Stimulated activated CD4-positive, alpha-beta T cell treated with anti-CD3 and anti-CD28 coated beads, Interleukin-12 subunit alpha, Interleukin-12 subunit beta, amount 100 ng/mL, for 24 hours (primary cell): ENCODE data around the gene HPCA.

Experiments used
- DNase-seq, 2 experiments: peaks; one replicate each; pipeline ENCODE4 v3.0.0-alpha.2; 2020; ENCODE audit warnings: low read depth in 2 of 2

HPCA gene

DNA sequence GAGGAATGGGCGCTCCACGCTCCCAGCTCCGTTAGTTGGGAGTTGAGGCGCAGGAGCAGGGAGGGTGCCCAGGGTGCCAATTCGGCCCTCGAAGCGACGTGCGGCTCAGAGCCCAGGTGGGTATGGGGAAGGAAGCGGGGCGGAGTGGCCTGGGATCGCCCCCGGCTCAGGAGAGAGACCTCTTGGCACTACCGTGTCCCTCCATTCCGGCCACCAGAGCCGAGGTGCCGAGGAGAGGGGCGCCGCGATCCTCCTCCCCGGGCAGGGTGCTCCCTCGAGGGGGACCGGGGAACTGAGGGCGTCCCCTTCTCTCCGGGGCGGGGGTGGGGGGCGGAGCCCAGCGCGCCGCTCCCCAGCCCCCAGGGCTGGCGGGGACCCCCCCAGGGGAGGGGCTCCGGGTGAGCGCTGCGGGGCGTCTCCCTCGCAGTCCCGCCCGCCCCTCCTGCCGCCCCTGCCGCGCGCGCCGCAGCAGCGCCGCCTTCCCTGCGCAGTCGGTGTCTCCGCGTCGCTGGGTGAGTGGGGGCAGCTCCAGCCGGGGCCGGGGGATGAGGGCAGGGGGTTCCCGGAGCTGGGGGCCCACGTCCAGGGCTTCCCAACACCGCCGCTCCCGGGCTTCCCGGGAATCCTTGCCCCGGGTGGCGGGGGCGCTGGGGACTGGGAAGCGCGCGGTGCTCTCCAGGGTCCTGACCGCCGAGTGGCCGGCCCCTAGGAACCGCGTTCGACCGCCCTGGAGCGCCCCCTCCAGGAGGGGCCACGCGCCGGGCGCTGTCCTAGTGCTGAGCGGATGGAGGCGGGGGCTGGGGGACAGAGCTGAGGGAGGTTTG, at the start of gene HPCA:
Gene HPCA (plus strand): TSS at position 488 of the 824 bp plus-strand sequence. CDS start 2,408 bp downstream, outside the sequence.
- DNase-seq, result peak in 1 of 2 experiments; percentile 21

GRCh38 chr1:32848354-32849063, 37.8 kb upstream of the HPCA start:
- DNase-seq, result no peak

DNA sequence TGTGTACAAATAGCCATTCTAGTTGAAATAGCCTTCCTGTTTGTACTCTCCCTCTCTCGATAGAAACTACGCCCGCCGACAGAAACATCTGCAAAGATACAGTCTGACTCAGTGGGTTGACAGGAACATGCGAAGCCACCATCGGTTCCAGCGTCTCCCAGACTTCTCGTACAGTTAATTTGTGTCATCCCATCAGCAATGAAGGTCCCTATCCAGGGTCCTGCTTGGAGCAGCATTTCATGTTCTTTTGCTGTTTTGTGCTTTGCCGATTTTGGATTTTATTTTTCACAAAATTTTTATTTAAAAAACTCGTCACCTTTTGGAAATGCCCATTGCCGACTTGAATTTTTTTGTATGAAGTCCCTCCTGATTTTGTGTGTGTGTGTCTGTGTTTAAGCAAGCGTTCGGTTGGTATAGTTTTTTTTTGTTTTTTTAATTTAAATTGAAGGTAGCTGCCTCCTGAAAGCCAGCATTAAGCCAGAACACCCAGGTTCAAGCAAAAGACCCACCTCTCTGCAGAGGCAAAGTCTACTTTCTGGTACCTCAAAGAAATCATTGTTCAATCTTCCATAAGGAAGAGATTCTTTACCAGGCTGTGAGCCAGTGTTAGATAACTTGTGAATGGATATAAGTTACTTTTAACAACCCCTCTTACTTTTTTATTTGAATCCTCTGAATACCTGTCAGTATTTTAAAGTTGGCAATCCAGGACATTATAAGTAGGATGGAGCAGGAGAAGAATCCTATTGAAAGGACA, 30.3 kb upstream of the HPCA start:
- DNase-seq, result no peak

DNA sequence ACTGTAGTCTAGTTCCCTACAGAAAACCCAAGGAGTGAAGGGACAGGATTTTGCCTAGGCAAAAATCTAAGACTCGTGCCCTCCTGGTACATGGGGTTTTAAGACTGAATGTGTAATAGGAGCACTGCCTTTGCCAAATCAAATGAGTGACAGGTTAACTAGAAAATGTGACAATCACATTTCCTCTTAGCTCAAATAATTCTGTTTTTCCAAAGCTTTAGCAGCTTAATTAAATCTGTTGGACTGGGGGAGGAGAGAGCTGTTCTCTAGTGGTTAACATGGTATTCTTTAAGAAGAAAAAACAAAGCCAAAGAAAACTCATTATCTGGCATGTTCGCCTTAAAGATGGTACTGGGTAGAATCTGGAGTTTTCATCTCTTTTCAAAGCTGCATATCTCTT, 28.2 kb upstream of the HPCA start:
- no peak for DNase-seq

DNA sequence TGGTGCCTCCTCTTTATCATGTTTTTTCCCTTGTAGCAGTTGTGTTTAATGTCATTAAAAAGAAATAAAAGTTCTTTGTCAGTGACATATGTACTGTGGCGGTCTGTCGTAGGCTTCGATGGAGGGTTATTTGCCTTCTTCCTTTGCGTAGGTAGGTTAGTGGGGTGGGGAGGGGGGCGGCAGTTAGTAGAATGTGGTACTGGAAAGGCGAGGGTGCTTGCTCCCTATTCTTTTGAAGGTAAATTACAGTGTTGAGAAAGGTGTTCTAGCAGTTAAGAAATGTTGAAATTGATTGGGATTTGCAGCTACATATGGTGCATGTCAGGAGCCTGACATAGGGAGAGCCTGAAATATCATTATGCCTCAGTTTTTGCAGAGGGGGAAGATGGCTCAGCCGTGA, 27.5 kb upstream of the HPCA start:
- DNase-seq, result no peak

DNA sequence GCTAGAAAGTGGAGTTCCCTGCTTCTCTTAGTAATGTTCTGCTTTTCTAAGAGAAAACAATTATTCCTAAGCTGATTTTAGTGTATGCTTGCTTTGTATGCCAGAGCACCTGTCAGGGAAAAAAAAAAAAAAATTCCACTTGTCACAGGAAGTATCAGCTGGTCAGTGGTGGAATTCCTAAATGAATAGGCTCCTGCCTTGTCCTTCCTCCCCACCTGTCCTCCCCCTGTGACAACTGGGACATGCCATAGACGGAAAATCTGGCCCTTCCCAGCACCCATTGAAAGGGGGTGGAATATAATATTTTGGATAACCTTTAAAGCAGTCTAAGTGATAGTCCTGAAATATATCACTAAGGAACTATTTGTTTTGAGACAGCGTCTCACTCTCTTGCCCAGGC, 26.4 kb upstream of the HPCA start:
- DNase-seq, result no peak

DNA sequence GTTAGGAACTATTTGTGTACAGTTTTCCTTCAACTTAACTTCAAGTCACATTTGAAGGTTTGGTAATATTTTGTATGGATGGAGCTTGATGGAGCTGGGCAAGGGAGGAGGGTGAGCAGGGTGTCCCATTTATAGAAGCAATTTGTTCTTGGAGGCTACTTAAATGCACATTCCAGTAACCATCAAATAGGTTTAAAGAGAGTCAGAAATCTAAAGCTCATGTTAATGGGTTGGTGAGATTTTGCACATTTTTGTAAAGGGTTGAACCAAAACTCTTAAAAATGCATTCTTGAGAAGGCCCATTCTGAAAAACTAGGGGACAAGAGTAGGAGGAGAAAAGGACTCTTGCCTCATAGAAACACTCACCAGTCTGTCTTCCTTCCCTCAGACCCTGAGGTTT, 25.7 kb upstream of the HPCA start:
- no peak for DNase-seq

DNA sequence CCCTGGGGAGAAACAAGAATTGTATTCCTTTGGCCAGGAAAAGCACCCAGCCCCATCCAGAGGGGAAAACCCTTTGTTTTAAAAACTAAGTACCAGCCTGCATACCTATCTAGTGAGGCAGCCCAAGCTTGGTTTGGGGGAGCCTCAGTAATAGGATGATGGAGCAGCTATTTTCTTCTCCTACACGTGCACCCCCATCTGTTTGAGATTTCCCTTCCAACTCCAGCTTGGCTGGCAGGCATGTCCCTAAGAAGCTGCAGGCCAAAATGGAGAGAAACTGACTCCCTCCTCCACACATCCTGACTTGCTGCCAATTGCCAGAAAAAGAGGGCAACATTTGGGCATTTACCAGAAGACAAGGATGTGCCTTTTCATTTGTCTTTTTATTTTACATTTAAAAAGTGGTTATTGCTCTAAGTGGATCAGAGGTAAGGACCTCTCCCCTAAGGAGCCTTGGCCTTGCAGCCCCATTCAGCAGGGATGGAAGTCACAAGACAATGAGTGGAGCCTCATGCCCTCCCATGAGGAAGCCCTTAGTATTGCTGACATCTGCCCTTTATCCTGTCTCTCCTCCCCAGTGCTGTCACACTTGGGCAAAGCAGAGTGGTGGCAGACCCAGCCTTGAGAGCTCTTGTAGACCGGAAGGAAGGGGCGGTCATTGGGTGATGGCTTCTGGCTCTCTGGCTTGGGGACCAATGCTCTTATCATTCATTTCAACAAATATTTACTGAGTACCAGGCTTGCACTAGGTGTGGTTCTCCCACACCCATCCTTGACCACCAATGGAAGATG, 24.2 kb upstream of the HPCA start:
- no peak for DNase-seq

DNA sequence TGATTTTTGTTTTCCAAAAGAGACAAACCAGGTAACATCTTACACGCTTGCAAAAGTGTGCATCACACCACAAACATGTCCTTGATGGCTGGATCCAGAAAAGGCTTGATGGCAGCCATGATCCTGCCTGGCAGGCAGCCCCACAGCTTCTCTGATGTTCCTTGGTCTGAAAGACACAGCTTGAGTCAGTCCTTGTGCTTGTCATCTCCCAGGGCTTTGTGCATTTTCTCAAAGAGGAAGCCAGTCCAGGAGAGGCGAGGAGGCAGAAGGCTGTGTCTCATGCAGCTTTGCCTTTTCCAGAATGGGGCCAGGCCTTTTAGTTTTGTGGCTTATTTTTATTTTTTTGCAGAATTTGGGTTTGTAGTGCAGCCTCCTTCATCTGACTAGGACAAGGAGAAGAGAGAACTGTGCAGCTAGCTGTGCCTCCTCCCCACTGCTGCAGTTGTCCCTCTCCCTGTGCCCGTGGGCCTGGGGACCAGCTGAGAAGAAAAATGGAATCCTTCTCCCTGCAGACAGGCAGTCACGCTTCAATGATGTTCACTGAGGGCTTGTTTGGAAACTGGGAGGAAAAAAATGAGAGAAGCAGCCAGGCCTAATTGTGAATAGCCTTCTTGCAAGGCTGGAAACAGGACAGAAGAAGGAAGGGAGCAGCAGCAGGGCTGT, 22.9 kb upstream of the HPCA start:
- no peak for DNase-seq

DNA sequence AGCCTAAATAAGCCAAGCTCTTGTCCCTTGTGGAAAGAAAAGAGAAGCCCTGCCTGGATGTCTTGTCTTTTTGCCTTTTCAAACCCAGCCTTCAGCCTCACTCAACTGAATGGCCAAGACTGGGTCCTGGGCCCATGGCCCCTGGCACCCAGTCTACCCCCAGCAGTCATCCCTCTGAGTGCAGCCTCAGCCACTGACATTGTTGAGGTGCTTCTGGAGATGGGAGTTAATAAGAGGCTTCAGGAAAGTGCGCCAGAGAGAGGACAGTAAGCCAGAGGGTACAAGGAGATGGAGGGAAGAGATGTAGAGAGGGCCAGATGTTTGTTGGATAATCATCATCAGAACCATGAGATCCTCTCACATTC, 22.4 kb upstream of the HPCA start:
- DNase-seq, result no peak

GRCh38 chr1:32864375-32865019, 21.8 kb upstream of the HPCA start:
- DNase-seq, result no peak

DNA sequence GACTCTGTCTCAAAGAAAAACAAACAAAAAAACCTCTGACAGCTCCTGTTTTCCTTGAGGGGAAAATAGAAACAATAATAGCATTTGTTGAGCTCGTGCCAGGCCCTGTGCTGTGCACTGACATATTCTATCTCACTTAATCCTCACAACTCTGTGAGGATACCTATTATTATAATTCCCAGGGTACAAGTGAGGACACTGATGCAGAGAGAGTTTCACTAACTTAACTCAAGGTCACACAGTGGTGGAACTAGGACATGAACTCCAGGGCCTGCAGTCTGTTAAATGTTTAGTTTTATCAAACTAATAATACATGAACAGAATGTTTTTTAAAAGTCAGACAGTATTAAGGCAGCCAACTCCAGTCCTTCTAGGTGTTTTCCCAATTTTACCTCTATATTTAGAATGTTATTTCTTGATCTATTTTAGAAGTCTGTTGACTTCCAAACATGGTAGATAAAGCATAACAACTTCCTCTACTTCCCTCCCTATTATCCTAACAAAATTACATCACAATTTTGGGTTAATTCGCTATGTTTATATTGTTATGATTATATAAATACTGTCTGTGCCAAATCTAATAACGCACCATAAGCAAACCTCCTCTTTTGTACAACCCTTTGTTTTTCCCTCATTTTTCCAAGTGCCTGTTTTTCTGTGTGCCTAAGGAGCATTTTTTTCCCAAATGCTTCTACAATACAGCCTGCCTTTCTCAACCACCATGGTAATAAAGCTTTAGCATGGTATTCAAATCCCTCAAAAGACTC, 20.5 kb upstream of the HPCA start:
- no peak for DNase-seq

DNA sequence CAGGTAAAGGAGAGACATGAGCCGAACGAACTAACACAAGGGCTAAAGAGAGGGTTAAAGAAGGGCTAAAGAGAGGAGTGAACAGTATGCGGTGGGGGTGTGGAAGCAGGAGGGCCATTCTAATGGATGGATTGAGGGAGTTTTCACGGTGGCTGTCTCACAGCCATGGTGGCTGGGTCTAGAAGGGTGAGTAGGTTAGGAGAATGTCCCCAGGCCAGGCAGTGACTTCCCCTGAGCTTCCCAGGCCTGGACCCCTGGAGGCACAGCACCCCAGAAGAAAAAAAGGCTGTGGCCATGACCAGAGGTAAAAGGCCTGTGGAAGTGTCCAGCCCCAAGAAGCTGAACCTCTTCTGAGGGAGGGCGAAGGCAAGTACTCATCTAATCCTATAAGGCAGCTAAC, 19.1 kb upstream of the HPCA start:
- no peak for DNase-seq

DNA sequence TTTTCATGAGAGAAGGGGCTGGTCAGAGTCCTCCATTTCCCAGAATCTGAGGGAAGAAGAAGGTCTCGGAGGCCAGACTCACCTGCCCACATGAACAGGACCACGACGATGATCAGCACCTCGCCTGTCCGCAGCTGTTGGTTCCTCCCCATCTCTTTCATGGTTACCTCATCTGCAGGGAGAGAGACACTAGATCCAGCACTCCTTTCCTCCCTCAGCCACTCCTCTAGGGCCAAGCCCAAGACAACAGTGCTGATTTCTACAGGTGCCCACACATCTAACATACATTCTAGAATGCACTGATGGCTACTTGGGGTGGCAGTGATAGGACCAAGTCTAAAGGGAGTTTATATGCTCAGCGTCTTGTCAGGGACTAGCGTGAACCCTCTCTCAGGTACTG, 18.6 kb upstream of the HPCA start:
- no peak for DNase-seq

DNA sequence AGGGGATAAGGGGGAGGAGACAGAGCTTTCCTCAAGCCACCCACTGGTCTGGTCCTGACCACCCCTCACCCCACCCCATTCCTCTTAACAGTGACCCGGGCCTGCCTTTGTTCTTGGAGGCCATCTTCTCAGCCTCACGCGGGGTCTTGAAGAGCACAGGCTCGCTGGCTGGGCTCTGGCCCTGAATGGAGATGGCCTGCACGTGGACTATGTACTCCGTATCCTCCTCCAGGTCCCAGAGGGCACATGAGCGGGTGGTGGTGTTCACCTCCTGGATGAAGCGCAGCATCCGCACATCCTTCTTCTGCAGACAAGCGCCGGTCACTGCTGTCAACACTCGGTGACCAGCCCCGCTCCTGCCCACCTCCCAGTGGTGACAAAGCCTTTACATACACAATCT, 18.2 kb upstream of the HPCA start:
- DNase-seq, result no peak

GRCh38 chr1:32868806-32869455, 17.4 kb upstream of the HPCA start:
- DNase-seq, result no peak

DNA sequence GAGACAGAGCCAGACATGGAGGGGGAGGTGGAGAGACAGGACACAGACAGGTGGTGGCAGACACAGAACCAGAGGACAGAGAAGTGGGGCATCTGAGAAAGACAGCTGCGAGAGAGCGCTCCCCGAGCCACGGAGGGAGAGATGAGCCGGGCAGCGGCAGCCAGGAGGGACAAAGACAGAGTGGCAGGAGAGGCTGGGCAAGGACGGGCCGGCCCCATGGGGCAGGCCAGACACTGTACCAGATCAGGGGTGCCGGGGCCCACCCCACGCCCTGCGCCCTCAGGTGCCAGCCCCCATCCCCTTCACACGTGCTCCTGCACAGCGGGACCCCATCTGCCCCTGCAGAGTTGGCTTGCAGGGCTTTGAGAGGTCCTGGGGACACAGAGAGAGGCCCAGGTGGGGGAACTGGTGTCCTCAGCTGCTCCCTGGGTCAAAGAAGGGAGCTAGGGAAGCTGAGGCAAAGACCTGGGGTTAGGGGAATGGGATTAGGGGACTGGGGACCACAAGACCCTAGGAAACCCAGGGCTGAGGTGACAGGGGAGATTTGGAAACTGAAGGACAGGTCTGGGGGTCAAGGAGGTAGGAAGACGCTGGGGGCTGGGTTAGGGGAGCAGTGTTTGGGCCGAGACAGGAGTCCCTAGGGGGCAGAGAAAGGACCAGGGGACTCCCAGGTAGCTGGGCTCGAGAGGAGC, 16.2 kb upstream of the HPCA start:
- no peak for DNase-seq

DNA sequence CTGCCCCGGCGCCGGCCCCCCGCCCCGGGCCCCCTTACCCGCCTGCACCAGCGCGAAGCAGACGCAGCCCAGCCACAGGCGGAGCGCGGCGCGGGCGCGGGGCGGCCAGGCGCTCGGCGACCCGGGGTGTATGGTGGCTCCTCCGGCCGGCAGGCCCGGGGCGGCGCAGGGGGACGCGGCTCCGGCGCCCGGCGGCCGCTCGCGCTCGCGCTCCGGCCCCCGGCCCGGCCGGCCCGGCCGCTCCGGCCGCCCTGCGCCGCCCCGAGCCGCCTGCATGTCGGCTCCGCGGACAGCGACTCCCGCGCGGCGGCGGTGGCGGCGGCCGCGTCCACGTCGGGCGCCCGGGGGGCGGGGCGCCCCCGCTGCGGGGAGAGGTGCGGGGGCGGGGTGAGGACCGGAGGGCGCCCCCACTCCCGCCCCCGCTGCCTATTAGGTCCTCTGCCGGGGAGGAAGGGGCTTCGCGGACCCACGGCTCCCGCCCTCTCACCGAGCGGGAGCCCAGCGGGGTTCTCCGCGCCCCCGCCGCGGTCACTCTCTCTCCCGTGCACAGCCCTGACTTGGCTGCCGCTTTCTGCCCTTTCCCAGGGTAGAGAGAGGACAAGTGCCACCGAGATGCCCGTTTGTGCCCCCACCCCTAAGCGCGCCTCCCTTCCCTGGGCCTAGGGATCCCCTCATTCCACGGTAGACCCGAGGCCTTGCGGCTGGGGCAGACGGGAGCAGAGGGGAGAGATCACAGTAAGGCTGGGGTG, 15.5 kb upstream of the HPCA start, which contains the start of gene FNDC5:
Gene FNDC5 (minus strand): TSS at position 298 of the 749 bp plus-strand sequence.
- DNase-seq, result no peak
